Heart left ventricle (tissue), 13 donors: ENCODE data around the gene DCAF4.

Source experiments
- POLR2A ChIP-seq, 2 donors: fragments of 450-650 bp; IDR thresholded peaks; one replicate each; pipeline ENCODE4 v1.6.1; 2017; ENCODE audit warnings: antibody characterized with exemption in 2 of 2, mild to moderate bottlenecking in 2 of 2, moderate library complexity in 2 of 2
- TF ChIP-seq, protein P1 (sequence below), 12 donors: fragments of 200-600 bp; sonication (generic) in 4 of 12; IDR thresholded peaks; one replicate each; pipeline versions ENCODE4 v1.5.0 to v1.8.0; 2018 to 2022; ENCODE audit warnings: antibody characterized with exemption in 12 of 12, mild to moderate bottlenecking in 5 of 12
- donor health status: ischemic (EF 13 %, LVEDD 7.1; RV severe dilation, severe dysfunction).
- donor health status: DM: no; HTN: yes; CAD: no.
- donor health status: DM: no; HTN: no; CAD: no.
- donor health status: ischemic (EF 25% LVEDD 6.9; RV normal size, moderate dysfunction).
- donor health status: ischemic (EF 25% LVEDD 5.7; RV mildly dilated, moderate dysfunction).
- donor health status: ischemic (EF 35%, LVEDD 5.7; RV mildly dilated, moderate dysfunction).
- donor health status: nonischemic (EF 11% LVEDD 7.7; RV severe dilation, severe dysfunction).
- donor health status: DM: yes; HTN: yes; CAD: no.
- donor health status: PGD.
- donor health status: ischemic (EF 29% LVEDD 5.4; RV normal size, mild dysfunction).
- donor health status: nonischemic (EF 23%, LVEDD 6.1; RV moderate dilation, normal function).

DNA sequence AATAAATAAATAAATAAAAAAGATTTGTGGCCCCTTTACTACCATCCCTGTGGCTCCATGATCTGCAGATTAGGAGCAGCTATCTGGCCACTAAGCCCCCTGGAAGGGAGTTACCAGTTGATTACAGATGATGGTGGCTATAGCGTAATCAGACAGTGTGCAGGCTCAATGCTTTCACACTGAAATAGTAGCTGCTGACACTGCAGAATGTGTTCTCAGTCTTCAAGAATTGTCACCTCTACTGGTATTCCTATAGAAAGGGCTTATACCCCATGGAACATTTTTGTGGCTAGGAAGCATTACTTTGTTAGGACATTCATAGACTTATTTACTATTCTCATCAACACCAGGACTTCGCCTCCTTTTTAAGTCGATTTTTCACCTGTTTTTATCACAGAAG lies 30.9 kb downstream of the DCAF4 start:
- TF ChIP-seq, protein P1, sequence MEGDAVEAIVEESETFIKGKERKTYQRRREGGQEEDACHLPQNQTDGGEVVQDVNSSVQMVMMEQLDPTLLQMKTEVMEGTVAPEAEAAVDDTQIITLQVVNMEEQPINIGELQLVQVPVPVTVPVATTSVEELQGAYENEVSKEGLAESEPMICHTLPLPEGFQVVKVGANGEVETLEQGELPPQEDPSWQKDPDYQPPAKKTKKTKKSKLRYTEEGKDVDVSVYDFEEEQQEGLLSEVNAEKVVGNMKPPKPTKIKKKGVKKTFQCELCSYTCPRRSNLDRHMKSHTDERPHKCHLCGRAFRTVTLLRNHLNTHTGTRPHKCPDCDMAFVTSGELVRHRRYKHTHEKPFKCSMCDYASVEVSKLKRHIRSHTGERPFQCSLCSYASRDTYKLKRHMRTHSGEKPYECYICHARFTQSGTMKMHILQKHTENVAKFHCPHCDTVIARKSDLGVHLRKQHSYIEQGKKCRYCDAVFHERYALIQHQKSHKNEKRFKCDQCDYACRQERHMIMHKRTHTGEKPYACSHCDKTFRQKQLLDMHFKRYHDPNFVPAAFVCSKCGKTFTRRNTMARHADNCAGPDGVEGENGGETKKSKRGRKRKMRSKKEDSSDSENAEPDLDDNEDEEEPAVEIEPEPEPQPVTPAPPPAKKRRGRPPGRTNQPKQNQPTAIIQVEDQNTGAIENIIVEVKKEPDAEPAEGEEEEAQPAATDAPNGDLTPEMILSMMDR (IDR thresholded peaks at IDR 0.05): no peak
- no peak for TF ChIP-seq POLR2A (IDR thresholded peaks at IDR 0.05)
